GM23338 (cell line): ENCODE results near the gene GFER.

Experiments
- CREB1 ChIP-seq: fragments of 250-450 bp; sonication (Bioruptor Pico); IDR thresholded peaks from 2 replicates; pipeline ENCODE4 v1.5.0; 2020; ENCODE audit warnings: low read depth, mild to moderate bottlenecking, moderate library complexity
- ETS1 ChIP-seq: IDR thresholded peaks from 2 replicates; pipeline ENCODE4 v1.6.1; 2016; ENCODE audit warnings: antibody characterized with exemption
- EZH2 ChIP-seq: fragments of 200-600 bp; sonication (generic); IDR thresholded peaks from one replicate; pipeline ENCODE4 v1.8.0; 2017; ENCODE audit warnings: antibody characterized with exemption, mild to moderate bottlenecking, low read depth; ENCODE audit not compliant: unreplicated experiment
- EZH2phosphoT487 ChIP-seq: fragments of 200-600 bp; sonication (generic); IDR thresholded peaks from one replicate; pipeline ENCODE4 v1.8.1; 2018; ENCODE audit warnings: antibody characterized with exemption; ENCODE audit not compliant: unreplicated experiment
- JUNB ChIP-seq: IDR thresholded peaks from one replicate; pipeline ENCODE4 v1.6.1; 2016; ENCODE audit warnings: antibody characterized with exemption; ENCODE audit not compliant: unreplicated experiment
- NANOG ChIP-seq: IDR thresholded peaks from 2 replicates; pipeline ENCODE4 v1.6.1; 2016; ENCODE audit warnings: antibody characterized with exemption, borderline replicate concordance
- POLR2AphosphoS5 ChIP-seq: IDR thresholded peaks from 2 replicates; pipeline ENCODE4 v1.6.1; 2016; ENCODE audit warnings: antibody characterized with exemption, low read depth
- STAT1 ChIP-seq: IDR thresholded peaks from one replicate; pipeline ENCODE4 v1.6.1; 2016; ENCODE audit warnings: antibody characterized with exemption; ENCODE audit not compliant: unreplicated experiment
- ZNF114 ChIP-seq: fragments of 250-450 bp; sonication (Bioruptor Pico); IDR thresholded peaks from 2 replicates; pipeline ENCODE4 v1.5.0; 2020; ENCODE audit warnings: mild to moderate bottlenecking, moderate library complexity
- ZNF331 ChIP-seq: fragments of 250-450 bp; sonication (Bioruptor Pico); IDR thresholded peaks from 2 replicates; pipeline ENCODE4 v1.5.0; 2020; ENCODE audit warnings: low read depth, mild to moderate bottlenecking, moderate library complexity
- ZNF462 ChIP-seq: fragments of 250-450 bp; sonication (Bioruptor Pico); IDR thresholded peaks from 2 replicates; pipeline ENCODE4 v1.5.0; 2020; ENCODE audit warnings: mild to moderate bottlenecking, moderate library complexity
- TF ChIP-seq, protein P1 (sequence below), 2 experiments: fragments of 200-600 bp in 1 of 2; sonication (generic) in 1 of 2; conservative IDR thresholded peaks; 2 replicates each; pipeline versions ENCODE4 v1.5.1 to v1.6.1; 2016 to 2017; ENCODE audit warnings: antibody characterized with exemption in 2 of 2, low read depth in 2 of 2, mild to moderate bottlenecking in 2 of 2, moderate library complexity in 1 of 2
- TF ChIP-seq, protein P2 (sequence below): IDR thresholded peaks from one replicate; pipeline ENCODE4 v1.6.1; 2018; ENCODE audit warnings: antibody characterized with exemption; ENCODE audit not compliant: unreplicated experiment

DNA sequence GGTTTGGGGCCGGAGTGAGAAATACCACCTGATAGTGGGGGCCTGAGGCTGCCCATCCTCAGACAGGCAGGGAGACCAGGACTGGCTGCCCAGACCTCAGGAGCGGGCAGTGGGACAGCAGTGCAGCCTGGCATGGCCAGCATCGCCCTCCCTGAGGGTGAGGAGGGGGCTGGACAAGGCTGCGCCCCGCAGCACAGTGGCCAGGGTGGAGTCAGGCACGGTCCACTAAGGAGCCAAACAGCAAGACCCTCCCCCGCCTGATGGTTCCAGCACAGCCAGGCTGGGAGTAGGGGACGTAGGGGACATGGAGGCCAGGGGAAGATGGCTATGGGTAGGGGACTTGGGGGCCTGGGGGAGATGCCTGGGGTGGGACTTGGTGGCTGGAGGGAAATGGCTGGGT is 22.3 kb downstream of the GFER start:
- no peak for TF ChIP-seq EZH2
- TF ChIP-seq, protein P1, sequence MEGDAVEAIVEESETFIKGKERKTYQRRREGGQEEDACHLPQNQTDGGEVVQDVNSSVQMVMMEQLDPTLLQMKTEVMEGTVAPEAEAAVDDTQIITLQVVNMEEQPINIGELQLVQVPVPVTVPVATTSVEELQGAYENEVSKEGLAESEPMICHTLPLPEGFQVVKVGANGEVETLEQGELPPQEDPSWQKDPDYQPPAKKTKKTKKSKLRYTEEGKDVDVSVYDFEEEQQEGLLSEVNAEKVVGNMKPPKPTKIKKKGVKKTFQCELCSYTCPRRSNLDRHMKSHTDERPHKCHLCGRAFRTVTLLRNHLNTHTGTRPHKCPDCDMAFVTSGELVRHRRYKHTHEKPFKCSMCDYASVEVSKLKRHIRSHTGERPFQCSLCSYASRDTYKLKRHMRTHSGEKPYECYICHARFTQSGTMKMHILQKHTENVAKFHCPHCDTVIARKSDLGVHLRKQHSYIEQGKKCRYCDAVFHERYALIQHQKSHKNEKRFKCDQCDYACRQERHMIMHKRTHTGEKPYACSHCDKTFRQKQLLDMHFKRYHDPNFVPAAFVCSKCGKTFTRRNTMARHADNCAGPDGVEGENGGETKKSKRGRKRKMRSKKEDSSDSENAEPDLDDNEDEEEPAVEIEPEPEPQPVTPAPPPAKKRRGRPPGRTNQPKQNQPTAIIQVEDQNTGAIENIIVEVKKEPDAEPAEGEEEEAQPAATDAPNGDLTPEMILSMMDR (conservative IDR thresholded peaks at IDR 0.05; ENCODE audit: low read depth in 2 of 2): no peak
- TF ChIP-seq EZH2phosphoT487: no peak
- no peak for TF ChIP-seq POLR2AphosphoS5
- TF ChIP-seq, protein P2, sequence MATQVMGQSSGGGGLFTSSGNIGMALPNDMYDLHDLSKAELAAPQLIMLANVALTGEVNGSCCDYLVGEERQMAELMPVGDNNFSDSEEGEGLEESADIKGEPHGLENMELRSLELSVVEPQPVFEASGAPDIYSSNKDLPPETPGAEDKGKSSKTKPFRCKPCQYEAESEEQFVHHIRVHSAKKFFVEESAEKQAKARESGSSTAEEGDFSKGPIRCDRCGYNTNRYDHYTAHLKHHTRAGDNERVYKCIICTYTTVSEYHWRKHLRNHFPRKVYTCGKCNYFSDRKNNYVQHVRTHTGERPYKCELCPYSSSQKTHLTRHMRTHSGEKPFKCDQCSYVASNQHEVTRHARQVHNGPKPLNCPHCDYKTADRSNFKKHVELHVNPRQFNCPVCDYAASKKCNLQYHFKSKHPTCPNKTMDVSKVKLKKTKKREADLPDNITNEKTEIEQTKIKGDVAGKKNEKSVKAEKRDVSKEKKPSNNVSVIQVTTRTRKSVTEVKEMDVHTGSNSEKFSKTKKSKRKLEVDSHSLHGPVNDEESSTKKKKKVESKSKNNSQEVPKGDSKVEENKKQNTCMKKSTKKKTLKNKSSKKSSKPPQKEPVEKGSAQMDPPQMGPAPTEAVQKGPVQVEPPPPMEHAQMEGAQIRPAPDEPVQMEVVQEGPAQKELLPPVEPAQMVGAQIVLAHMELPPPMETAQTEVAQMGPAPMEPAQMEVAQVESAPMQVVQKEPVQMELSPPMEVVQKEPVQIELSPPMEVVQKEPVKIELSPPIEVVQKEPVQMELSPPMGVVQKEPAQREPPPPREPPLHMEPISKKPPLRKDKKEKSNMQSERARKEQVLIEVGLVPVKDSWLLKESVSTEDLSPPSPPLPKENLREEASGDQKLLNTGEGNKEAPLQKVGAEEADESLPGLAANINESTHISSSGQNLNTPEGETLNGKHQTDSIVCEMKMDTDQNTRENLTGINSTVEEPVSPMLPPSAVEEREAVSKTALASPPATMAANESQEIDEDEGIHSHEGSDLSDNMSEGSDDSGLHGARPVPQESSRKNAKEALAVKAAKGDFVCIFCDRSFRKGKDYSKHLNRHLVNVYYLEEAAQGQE: no peak
- no peak for TF ChIP-seq ETS1
- TF ChIP-seq JUNB: no peak
- TF ChIP-seq ZNF114 (CRISPR knock-in tag): no peak
- no peak for TF ChIP-seq CREB1 (CRISPR knock-in tag)
- no peak for TF ChIP-seq STAT1
- no peak for TF ChIP-seq NANOG
- TF ChIP-seq ZNF331 (CRISPR knock-in tag): no peak
- no peak for TF ChIP-seq ZNF462 (CRISPR knock-in tag)
